Measurements from ENCODE around the gene CYP26B1. TPM values are rescaled to one million over a fixed set of nuclear protein-coding genes. Genes with fewer than 3 reads are reported as not detected.

Gene CYP26B1
- total RNA-seq, 4 donors from 2014 or later = 1.5 to 5.2 (median 2.4) TPM; not detected in 1

DNA sequence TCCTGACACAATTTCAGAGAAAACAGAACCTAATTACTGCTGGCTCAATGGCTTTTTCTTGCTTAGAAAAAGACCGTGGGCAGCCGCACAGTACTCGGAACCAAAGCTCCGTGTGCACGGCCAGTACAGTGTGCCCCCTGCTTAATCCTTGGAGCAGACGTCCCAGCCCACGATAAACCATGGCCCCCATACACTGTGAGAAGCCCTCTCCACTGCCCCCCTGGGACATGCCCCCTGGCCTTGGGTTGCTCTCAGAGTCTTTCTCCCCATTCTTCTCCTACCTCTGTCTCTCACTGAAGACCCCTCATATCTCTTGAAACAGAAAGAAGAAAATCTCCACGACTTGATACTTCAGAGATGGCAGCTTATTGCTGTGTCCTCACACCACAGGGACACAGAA, 44.0 kb downstream of the CYP26B1 start:
- WGBS, 2 donors (ENCODE audit: low coverage in 1 of 2) = 91% methylated on average over 8 of the region's 8 CpGs; no CpG with 5 or more reads in 1 of the 2 donors

DNA sequence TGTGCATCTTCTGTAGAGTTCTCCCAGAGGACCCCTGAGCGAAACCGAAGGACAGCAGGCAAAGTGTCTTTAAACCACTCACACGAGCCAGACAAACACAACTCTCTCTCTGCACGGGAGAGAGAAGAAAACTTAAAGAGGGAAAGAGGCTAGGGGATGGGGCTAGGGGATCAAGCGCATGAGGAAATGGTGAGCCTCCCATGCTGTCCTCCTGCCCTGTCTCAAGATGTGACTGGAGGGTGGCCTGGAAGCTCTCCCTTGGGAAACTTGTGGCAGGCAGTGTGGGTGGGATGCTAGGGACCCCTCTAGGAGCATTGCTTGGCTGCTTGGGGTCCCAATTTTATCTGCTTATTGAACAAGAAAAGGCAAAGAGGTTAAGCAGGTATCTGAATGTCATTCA, 44.5 kb downstream of the CYP26B1 start:
- intact Hi-C loops (cut with DNase I; ENCODE audit: low total_unique reads) (no loop called here), in situ Hi-C loops (cut with MboI; ENCODE audit: low pct_ligation_motif_present in 1 of 4, low pct_unique_long_range_greater_than_20kb in 1 of 4, low sequenced_read_pairs in 3 of 4) (no loop called here)
- Histone ChIP-seq H3K27ac (no peak overlapping the region), H3K4me3 (no peak overlapping the region), H3K36me3 (no peaks in the 10 kb centered on the region), H3K4me1 (no peaks in the 10 kb centered on the region), H3K27me3 (no peaks in the 10 kb centered on the region), H3K9me3 (no peaks in the 10 kb centered on the region)
- no peak for TF ChIP-seq POLR2A (IDR thresholded peaks at IDR 0.05)
- no peak for TF ChIP-seq EP300 (IDR thresholded peaks at IDR 0.05; ENCODE audit: low read depth)
- TF ChIP-seq, protein P1, sequence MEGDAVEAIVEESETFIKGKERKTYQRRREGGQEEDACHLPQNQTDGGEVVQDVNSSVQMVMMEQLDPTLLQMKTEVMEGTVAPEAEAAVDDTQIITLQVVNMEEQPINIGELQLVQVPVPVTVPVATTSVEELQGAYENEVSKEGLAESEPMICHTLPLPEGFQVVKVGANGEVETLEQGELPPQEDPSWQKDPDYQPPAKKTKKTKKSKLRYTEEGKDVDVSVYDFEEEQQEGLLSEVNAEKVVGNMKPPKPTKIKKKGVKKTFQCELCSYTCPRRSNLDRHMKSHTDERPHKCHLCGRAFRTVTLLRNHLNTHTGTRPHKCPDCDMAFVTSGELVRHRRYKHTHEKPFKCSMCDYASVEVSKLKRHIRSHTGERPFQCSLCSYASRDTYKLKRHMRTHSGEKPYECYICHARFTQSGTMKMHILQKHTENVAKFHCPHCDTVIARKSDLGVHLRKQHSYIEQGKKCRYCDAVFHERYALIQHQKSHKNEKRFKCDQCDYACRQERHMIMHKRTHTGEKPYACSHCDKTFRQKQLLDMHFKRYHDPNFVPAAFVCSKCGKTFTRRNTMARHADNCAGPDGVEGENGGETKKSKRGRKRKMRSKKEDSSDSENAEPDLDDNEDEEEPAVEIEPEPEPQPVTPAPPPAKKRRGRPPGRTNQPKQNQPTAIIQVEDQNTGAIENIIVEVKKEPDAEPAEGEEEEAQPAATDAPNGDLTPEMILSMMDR (IDR thresholded peaks at IDR 0.05) = no peak
- TF ChIP-seq POLR2AphosphoS5 (IDR thresholded peaks at IDR 0.05) = no peak
- WGBS, 2 donors (ENCODE audit: low coverage in 1 of 2) = 71% methylated on average over 5 of the region's 5 CpGs; no CpG with 5 or more reads in 1 of the 2 donors
- DNase-seq = no peak

More for the DNA sequence above, 44.0 kb downstream of the CYP26B1 start:
- TF ChIP-seq, protein P1 (IDR thresholded peaks at IDR 0.05) = no peak
- TF ChIP-seq EP300 (IDR thresholded peaks at IDR 0.05; ENCODE audit: low read depth) (no peak), POLR2AphosphoS5 (IDR thresholded peaks at IDR 0.05) (no peak), POLR2A (IDR thresholded peaks at IDR 0.05) (no peak)
- intact Hi-C loops (cut with DNase I; ENCODE audit: low total_unique reads) = no loop called here
- DNase-seq = no peak
- no peak overlapping the region for H3K4me3 ChIP-seq
- in situ Hi-C loops (cut with MboI; ENCODE audit: low pct_ligation_motif_present in 1 of 4, low pct_unique_long_range_greater_than_20kb in 1 of 4, low sequenced_read_pairs in 3 of 4) = no loop called here
- no peaks in the 10 kb centered on the region for H3K36me3 ChIP-seq
- no peaks in the 10 kb centered on the region for H3K27me3 ChIP-seq
- no peaks in the 10 kb centered on the region for H3K4me1 ChIP-seq
- no peaks in the 10 kb centered on the region for H3K9me3 ChIP-seq
- no peak overlapping the region for H3K27ac ChIP-seq

DNA sequence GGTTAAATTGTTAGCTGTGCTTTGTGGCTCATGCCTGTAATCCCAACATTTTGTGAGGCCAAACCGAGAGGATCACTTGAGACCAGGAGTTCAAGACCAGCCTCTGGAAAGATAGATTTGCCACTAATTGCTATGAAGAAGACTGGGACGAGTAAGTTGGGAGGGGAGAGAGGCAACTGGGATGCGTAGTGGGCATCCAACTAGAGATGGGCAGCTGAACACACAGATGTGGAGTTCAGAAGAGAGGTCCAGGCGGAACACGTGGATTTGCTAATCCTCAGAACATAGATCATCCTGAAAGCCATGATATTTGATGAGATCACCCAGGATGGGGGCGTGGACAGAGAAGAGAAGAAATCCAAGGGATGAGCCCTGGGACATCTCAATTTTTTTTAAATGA, 48.7 kb downstream of the CYP26B1 start:
- intact Hi-C loops (cut with DNase I; ENCODE audit: low total_unique reads) = no loop called here
- in situ Hi-C loops (cut with MboI; ENCODE audit: low pct_ligation_motif_present in 1 of 4, low pct_unique_long_range_greater_than_20kb in 1 of 4, low sequenced_read_pairs in 3 of 4) = no loop called here
- no peak overlapping the region for H3K4me3 ChIP-seq
- H3K9me3 ChIP-seq = no peaks in the 10 kb centered on the region
- no peaks in the 10 kb centered on the region for H3K4me1 ChIP-seq
- H3K27ac ChIP-seq = no peak overlapping the region
- no peaks in the 10 kb centered on the region for H3K27me3 ChIP-seq
- DNase-seq = no peak
- TF ChIP-seq POLR2A (IDR thresholded peaks at IDR 0.05) (no peak), POLR2AphosphoS5 (IDR thresholded peaks at IDR 0.05) (no peak), EP300 (IDR thresholded peaks at IDR 0.05; ENCODE audit: low read depth) (no peak)
- TF ChIP-seq, protein P1 (IDR thresholded peaks at IDR 0.05) = no peak
- 40 to 76% methylated on average over 1 to 6 of the region's 6 CpGs for WGBS, 2 donors (ENCODE audit: low coverage in 1 of 2)
- no peaks in the 10 kb centered on the region for H3K36me3 ChIP-seq

DNA sequence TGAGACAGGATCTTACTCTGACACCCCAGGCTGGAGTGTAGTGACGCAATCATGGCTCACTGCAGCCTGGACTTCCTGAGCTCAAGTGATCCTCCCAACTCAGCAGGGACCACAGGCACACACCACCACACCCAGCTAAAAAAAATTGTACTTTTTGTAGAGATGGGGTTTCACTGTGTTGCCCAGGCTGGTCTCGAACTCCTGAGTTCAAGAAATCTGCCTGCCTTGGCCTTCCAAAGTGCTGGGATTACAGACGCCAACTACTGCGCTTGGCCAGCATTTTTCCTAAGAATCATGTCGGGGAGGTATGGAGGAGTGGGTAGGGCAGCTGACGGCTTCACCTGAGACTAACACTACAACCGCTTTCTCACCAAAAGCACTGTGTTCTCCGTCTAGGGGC, 50.4 kb downstream of the CYP26B1 start:
- TF ChIP-seq, protein P1 (IDR thresholded peaks at IDR 0.05) = no peak
- TF ChIP-seq POLR2A (IDR thresholded peaks at IDR 0.05) (no peak), POLR2AphosphoS5 (IDR thresholded peaks at IDR 0.05) (no peak), EP300 (IDR thresholded peaks at IDR 0.05; ENCODE audit: low read depth) (no peak)
- 88 to 94% methylated on average over 5 to 8 of the region's 8 CpGs for WGBS, 2 donors (ENCODE audit: low coverage in 1 of 2)
- no peaks in the 10 kb centered on the region for H3K9me3 ChIP-seq
- H3K27ac ChIP-seq = no peak overlapping the region
- intact Hi-C loops (cut with DNase I; ENCODE audit: low total_unique reads) = no loop called here
- in situ Hi-C loops (cut with MboI; ENCODE audit: low pct_ligation_motif_present in 1 of 4, low pct_unique_long_range_greater_than_20kb in 1 of 4, low sequenced_read_pairs in 3 of 4) = no loop called here
- no peaks in the 10 kb centered on the region for H3K27me3 ChIP-seq
- no peak for DNase-seq
- no peaks in the 10 kb centered on the region for H3K36me3 ChIP-seq
- H3K4me3 ChIP-seq = no peak overlapping the region
- peaks cover 0 to 5% (median 0%) of the 10 kb centered on the region in 4 donors for H3K4me1 ChIP-seq
